GM19238 (cell line): Measurements from ENCODE around the gene LAMA5.

Source experiments
- DNase-seq: peaks from one replicate; pipeline ENCODE4 v3.0.0; 2011; ENCODE audit warnings: low spot score; ENCODE audit not compliant: insufficient read length

The LAMA5 gene

GRCh38 chr20:62268228-62268900 is 98.7 kb downstream of the LAMA5 start:
- no peak for DNase-seq

- DNase-seq, result no peak
These were observed 99.6 kb downstream of the LAMA5 start for GRCh38 chr20:62267543-62267942.

- no peak for DNase-seq
These were observed 100.3 kb downstream of the LAMA5 start for GRCh38 chr20:62266851-62267250.

- DNase-seq, result no peak
These were observed 100.8 kb downstream of the LAMA5 start for GRCh38 chr20:62266340-62266739.

- DNase-seq, result no peak
These were observed 101.7 kb downstream of the LAMA5 start for GRCh38 chr20:62265365-62265764.

- no peak for DNase-seq
These were observed 103.7 kb downstream of the LAMA5 start for GRCh38 chr20:62263396-62263795.

- no peak for DNase-seq
These were observed 105.0 kb downstream of the LAMA5 start for GRCh38 chr20:62262064-62262463.

- DNase-seq, result no peak
These were observed 107.9 kb downstream of the LAMA5 start for GRCh38 chr20:62259294-62259565.
